ENCODE measurements around the gene BDKRB2.

BDKRB2 gene

GRCh38 chr14:96201965-96202364 lies 2.7 kb upstream of the BDKRB2 start:
- no peak for DNase-seq

GRCh38 chr14:96202441-96203094 lies 2.1 kb upstream of the BDKRB2 start:
- DNase-seq = no peak

- no peak for DNase-seq
Observed at GRCh38 chr14:96203116-96203515, 1.5 kb upstream of the BDKRB2 start.

GRCh38 chr14:96203635-96204034 lies 1.0 kb upstream of the BDKRB2 start:
- DNase-seq = no peak

GRCh38 chr14:96205059-96205977 lies 679 bp downstream of the BDKRB2 start:
- no peak for DNase-seq

- peak; percentile 20 for DNase-seq
Observed at GRCh38 chr14:96205978-96206360, 1.3 kb downstream of the BDKRB2 start.

- DNase-seq = no peak
Observed at GRCh38 chr14:96206461-96206860, 1.8 kb downstream of the BDKRB2 start.

- DNase-seq = no peak
Observed at GRCh38 chr14:96207686-96208085, 3.0 kb downstream of the BDKRB2 start.

- no peak for DNase-seq
Observed at GRCh38 chr14:96208739-96209138, 4.1 kb downstream of the BDKRB2 start.

- DNase-seq = no peak
Observed at GRCh38 chr14:96212140-96212539, 7.5 kb downstream of the BDKRB2 start.

GRCh38 chr14:96212896-96213295 lies 8.3 kb downstream of the BDKRB2 start:
- DNase-seq = no peak

GRCh38 chr14:96213871-96214465 lies 9.3 kb downstream of the BDKRB2 start:
- no peak for DNase-seq

GRCh38 chr14:96214793-96215192 lies 10.2 kb downstream of the BDKRB2 start:
- no peak for DNase-seq

GRCh38 chr14:96215452-96216244 lies 11.0 kb downstream of the BDKRB2 start:
- DNase-seq = no peak

GRCh38 chr14:96216627-96217026 lies 12.0 kb downstream of the BDKRB2 start:
- no peak for DNase-seq

GRCh38 chr14:96217376-96217913 lies 12.8 kb downstream of the BDKRB2 start:
- DNase-seq = no peak

GRCh38 chr14:96221109-96221650 lies 16.5 kb downstream of the BDKRB2 start:
- DNase-seq = no peak

GRCh38 chr14:96221841-96222240 lies 17.2 kb downstream of the BDKRB2 start:
- no peak for DNase-seq

GRCh38 chr14:96224480-96225096 lies 19.9 kb downstream of the BDKRB2 start:
- DNase-seq = no peak

GRCh38 chr14:96225213-96225612 lies 20.6 kb downstream of the BDKRB2 start:
- no peak for DNase-seq

- DNase-seq = no peak
Observed at GRCh38 chr14:96225745-96226151, 21.1 kb downstream of the BDKRB2 start.

GRCh38 chr14:96227428-96227827 lies 22.8 kb downstream of the BDKRB2 start:
- DNase-seq = no peak
